ENCODE data around the gene DYNLRB1. TPM values are rescaled to one million over a fixed set of nuclear protein-coding genes. Genes with fewer than 3 reads are reported as not detected.
A peak's percentile ranks its signal among the peaks of the same experiment; 100 is the strongest.

The DYNLRB1 gene
- total and polyA plus RNA-seq, 10 of the 15 experiments (the other 5 are each of a cell fraction or from before 2014, with no cell fraction given) = 87.9 to 313 (median 153) TPM

DNA sequence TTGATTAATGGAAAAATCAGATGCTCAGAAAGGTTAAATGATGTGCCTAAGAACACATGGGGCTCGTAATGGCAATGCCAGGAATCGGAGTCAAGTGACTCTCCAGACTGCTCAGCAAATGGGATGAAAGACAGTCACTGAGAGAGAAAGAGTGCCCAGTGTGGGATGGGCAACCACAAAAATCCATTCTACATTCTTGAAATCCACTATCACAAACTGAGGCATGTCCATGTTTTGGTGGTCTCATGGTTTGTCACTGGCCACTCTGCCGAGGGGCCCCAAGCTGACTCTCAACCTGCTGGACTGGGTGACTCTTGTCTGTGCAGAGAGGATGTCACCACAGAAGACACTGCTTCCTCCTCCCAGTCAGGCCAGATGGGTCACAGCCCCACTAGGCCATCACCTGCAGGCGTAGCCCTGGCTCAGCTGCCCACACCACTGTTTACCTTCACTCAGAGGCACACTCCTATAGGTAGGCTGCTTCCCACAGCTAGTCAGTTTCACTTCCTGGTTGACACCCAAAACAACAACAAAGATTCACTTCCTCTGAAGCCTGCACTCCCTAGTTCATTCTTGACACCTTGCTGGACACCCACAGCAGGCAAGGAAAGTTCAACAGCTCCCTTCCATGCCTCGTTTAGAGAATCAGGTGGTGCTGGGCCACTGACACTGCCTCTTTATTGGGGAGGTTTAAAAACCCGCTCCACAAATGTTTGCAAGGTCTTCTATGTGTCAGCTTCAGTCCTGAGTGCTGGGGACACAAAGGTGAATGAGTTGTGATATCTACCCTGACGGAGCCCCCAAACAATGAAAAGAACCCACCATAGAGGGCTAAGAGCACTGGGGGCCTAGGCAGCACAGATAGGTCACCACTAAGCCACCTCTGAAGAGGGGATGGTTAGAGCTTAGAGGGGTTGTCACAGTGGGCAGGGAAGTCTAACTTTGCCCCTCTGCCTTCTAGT, 64.0 kb downstream of the DYNLRB1 start (continued):
- TF ChIP-seq, protein P1, sequence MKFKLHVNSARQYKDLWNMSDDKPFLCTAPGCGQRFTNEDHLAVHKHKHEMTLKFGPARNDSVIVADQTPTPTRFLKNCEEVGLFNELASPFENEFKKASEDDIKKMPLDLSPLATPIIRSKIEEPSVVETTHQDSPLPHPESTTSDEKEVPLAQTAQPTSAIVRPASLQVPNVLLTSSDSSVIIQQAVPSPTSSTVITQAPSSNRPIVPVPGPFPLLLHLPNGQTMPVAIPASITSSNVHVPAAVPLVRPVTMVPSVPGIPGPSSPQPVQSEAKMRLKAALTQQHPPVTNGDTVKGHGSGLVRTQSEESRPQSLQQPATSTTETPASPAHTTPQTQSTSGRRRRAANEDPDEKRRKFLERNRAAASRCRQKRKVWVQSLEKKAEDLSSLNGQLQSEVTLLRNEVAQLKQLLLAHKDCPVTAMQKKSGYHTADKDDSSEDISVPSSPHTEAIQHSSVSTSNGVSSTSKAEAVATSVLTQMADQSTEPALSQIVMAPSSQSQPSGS (IDR thresholded peaks at IDR 0.05; ENCODE audit: low read length) = no peak
- TF ChIP-seq, protein P2, sequence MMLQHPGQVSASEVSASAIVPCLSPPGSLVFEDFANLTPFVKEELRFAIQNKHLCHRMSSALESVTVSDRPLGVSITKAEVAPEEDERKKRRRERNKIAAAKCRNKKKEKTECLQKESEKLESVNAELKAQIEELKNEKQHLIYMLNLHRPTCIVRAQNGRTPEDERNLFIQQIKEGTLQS (IDR thresholded peaks at IDR 0.05; ENCODE audit: borderline replicate concordance, extremely low read depth, low read depth, low read length) = no peak
- TF ChIP-seq ZSCAN29 (IDR thresholded peaks at IDR 0.05) (no peak), KAT2A (conservative IDR thresholded peaks at IDR 0.05; ENCODE audit: control insufficient read depth, low read depth, low read length) (no peak), MEF2A (IDR thresholded peaks at IDR 0.05; ENCODE audit: insufficient read depth, low read depth, low read length) (no peak), TCF12 (IDR thresholded peaks at IDR 0.05; ENCODE audit: low read depth, low read length) (no peak), RUNX3 (IDR thresholded peaks at IDR 0.05; ENCODE audit: low read length) (0 out of 2 replicates have a peak, but pooled peaks have one; percentile 6), HCFC1 (IDR thresholded peaks at IDR 0.05; ENCODE audit: low read length) (no peak), NR2C2 (IDR thresholded peaks at IDR 0.05; ENCODE audit: borderline replicate concordance, control insufficient read depth, insufficient read length, low read depth) (no peak), TBL1XR1 (IDR thresholded peaks at IDR 0.05; ENCODE audit: low read depth, low read length) (no peak), ESRRA (IDR thresholded peaks at IDR 0.05; ENCODE audit: low read length) (no peak), SPI1 (IDR thresholded peaks at IDR 0.05; ENCODE audit: borderline replicate concordance, insufficient read depth, low read depth, low read length) (peak; percentile 92), KDM1A (IDR thresholded peaks at IDR 0.05; ENCODE audit: borderline replicate concordance) (no peak), SMAD5 (IDR thresholded peaks at IDR 0.05; ENCODE audit: low read depth) (no peak)
- TF ChIP-seq, protein P3, sequence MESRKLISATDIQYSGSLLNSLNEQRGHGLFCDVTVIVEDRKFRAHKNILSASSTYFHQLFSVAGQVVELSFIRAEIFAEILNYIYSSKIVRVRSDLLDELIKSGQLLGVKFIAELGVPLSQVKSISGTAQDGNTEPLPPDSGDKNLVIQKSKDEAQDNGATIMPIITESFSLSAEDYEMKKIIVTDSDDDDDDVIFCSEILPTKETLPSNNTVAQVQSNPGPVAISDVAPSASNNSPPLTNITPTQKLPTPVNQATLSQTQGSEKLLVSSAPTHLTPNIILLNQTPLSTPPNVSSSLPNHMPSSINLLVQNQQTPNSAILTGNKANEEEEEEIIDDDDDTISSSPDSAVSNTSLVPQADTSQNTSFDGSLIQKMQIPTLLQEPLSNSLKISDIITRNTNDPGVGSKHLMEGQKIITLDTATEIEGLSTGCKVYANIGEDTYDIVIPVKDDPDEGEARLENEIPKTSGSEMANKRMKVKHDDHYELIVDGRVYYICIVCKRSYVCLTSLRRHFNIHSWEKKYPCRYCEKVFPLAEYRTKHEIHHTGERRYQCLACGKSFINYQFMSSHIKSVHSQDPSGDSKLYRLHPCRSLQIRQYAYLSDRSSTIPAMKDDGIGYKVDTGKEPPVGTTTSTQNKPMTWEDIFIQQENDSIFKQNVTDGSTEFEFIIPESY (IDR thresholded peaks at IDR 0.05) = no peak
- TF ChIP-seq, protein P4, sequence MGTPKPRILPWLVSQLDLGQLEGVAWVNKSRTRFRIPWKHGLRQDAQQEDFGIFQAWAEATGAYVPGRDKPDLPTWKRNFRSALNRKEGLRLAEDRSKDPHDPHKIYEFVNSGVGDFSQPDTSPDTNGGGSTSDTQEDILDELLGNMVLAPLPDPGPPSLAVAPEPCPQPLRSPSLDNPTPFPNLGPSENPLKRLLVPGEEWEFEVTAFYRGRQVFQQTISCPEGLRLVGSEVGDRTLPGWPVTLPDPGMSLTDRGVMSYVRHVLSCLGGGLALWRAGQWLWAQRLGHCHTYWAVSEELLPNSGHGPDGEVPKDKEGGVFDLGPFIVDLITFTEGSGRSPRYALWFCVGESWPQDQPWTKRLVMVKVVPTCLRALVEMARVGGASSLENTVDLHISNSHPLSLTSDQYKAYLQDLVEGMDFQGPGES (IDR thresholded peaks at IDR 0.05) = no peak
- TF ChIP-seq, protein P5, sequence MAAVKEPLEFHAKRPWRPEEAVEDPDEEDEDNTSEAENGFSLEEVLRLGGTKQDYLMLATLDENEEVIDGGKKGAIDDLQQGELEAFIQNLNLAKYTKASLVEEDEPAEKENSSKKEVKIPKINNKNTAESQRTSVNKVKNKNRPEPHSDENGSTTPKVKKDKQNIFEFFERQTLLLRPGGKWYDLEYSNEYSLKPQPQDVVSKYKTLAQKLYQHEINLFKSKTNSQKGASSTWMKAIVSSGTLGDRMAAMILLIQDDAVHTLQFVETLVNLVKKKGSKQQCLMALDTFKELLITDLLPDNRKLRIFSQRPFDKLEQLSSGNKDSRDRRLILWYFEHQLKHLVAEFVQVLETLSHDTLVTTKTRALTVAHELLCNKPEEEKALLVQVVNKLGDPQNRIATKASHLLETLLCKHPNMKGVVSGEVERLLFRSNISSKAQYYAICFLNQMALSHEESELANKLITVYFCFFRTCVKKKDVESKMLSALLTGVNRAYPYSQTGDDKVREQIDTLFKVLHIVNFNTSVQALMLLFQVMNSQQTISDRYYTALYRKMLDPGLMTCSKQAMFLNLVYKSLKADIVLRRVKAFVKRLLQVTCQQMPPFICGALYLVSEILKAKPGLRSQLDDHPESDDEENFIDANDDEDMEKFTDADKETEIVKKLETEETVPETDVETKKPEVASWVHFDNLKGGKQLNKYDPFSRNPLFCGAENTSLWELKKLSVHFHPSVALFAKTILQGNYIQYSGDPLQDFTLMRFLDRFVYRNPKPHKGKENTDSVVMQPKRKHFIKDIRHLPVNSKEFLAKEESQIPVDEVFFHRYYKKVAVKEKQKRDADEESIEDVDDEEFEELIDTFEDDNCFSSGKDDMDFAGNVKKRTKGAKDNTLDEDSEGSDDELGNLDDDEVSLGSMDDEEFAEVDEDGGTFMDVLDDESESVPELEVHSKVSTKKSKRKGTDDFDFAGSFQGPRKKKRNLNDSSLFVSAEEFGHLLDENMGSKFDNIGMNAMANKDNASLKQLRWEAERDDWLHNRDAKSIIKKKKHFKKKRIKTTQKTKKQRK (IDR thresholded peaks at IDR 0.05; ENCODE audit: low read depth, low read length) = no peak
- TF ChIP-seq, protein P6, sequence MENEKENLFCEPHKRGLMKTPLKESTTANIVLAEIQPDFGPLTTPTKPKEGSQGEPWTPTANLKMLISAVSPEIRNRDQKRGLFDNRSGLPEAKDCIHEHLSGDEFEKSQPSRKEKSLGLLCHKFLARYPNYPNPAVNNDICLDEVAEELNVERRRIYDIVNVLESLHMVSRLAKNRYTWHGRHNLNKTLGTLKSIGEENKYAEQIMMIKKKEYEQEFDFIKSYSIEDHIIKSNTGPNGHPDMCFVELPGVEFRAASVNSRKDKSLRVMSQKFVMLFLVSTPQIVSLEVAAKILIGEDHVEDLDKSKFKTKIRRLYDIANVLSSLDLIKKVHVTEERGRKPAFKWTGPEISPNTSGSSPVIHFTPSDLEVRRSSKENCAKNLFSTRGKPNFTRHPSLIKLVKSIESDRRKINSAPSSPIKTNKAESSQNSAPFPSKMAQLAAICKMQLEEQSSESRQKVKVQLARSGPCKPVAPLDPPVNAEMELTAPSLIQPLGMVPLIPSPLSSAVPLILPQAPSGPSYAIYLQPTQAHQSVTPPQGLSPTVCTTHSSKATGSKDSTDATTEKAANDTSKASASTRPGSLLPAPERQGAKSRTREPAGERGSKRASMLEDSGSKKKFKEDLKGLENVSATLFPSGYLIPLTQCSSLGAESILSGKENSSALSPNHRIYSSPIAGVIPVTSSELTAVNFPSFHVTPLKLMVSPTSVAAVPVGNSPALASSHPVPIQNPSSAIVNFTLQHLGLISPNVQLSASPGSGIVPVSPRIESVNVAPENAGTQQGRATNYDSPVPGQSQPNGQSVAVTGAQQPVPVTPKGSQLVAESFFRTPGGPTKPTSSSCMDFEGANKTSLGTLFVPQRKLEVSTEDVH (IDR thresholded peaks at IDR 0.05; ENCODE audit: low read depth, partially characterized antibody) = no peak
